Osteoblast (primary cell): ENCODE measurements around the gene NSMCE1. TPM values are rescaled to one million over a fixed set of nuclear protein-coding genes. Genes with fewer than 3 reads are reported as not detected.

ENCODE experiments used
- DNase-seq: peaks from one replicate; pipeline ENCODE4 v3.0.0; 2011; ENCODE audit warnings: low spot score, mixed read lengths; ENCODE audit not compliant: insufficient read length; ENCODE audit errors: missing footprints
- H2AFZ ChIP-seq: 2 replicates; pipeline ENCODE4 v1.6.0; 2011; ENCODE audit warnings: mild to moderate bottlenecking, low read length
- H3K27ac ChIP-seq: 2 replicates; pipeline ENCODE4 v1.5.1; 2011; ENCODE audit warnings: mild to moderate bottlenecking, low read depth, low read length, moderate library complexity
- H3K27me3 ChIP-seq: 2 replicates; pipeline ENCODE4 v1.6.0; 2012; ENCODE audit warnings: mild to moderate bottlenecking, control low read depth, inconsistent platforms, low read length, moderate library complexity; ENCODE audit not compliant: insufficient read depth
- H3K36me3 ChIP-seq: 2 replicates; pipeline ENCODE4 v1.5.1; 2011; ENCODE audit warnings: mild to moderate bottlenecking, low read length, control low read depth, moderate library complexity; ENCODE audit not compliant: insufficient read depth
- H3K4me1 ChIP-seq: 2 replicates; pipeline ENCODE4 v1.5.1; 2011; ENCODE audit warnings: mild to moderate bottlenecking, low read length, control low read depth, moderate library complexity; ENCODE audit not compliant: insufficient read depth
- H3K4me2 ChIP-seq: 2 replicates; pipeline ENCODE4 v1.6.0; 2011; ENCODE audit warnings: mild to moderate bottlenecking, low read length; ENCODE audit not compliant: insufficient read depth
- H3K4me3 ChIP-seq: fragments of 200-600 bp; sonication (generic); 3 replicates; pipeline ENCODE4 v1.5.1; 2012; ENCODE audit warnings: mild to moderate bottlenecking, low read length, inconsistent platforms; ENCODE audit not compliant: insufficient read depth
- H3K79me2 ChIP-seq: 2 replicates; pipeline ENCODE4 v1.6.0; 2012; ENCODE audit warnings: mild to moderate bottlenecking, low read length, control low read depth, inconsistent platforms; ENCODE audit not compliant: insufficient read depth
- H3K9me3 ChIP-seq: 2 replicates; pipeline ENCODE4 v1.5.1; 2011; ENCODE audit warnings: low read depth, low read length, control low read depth
- H4K20me1 ChIP-seq: 2 replicates; pipeline ENCODE4 v1.6.0; 2012; ENCODE audit warnings: mild to moderate bottlenecking, low read length, control low read depth; ENCODE audit not compliant: insufficient read depth
- CTCF ChIP-seq: IDR thresholded peaks from 2 replicates; pipeline ENCODE4 v1.5.1; 2011; ENCODE audit warnings: mild to moderate bottlenecking, low read depth, low read length, moderate library complexity; ENCODE audit errors: extremely low read depth
- total RNA-seq: library from RNA; depleted of rRNA; stranded (reverse); fragments of >200 nt; gene quantifications from 2 replicates; pipeline ENCODE4 v1.2.3, GENCODE V29; 2012

NSMCE1 gene
- total RNA-seq, 1 donor = 57.9 TPM

GRCh38 chr16:27242868-27243590 is 25.5 kb downstream of the NSMCE1 start:
- Histone ChIP-seq H3K27me3 (no peaks in the 10 kb centered on the region), H3K36me3 (no peaks in the 10 kb centered on the region), H3K4me1 (peaks cover 59% of the 10 kb centered on the region), H3K27ac (peak overlapping the region; percentile 98), H3K4me3 (peak overlapping the region; percentile 56), H3K4me2 (peak overlapping the region; percentile 74), H2AFZ (peak overlapping the region; percentile 20), H4K20me1 (no peaks in the 10 kb centered on the region), H3K79me2 (peaks cover 25% of the 10 kb centered on the region), H3K9me3 (no peaks in the 10 kb centered on the region)
- DNase-seq = peak; percentile 87
- TF ChIP-seq CTCF = no peak

- Histone ChIP-seq H3K4me1 (peaks cover 62% of the 10 kb centered on the region), H4K20me1 (no peaks in the 10 kb centered on the region), H3K27ac (peak overlapping the region; percentile 98), H3K79me2 (peaks cover 25% of the 10 kb centered on the region), H3K27me3 (no peaks in the 10 kb centered on the region), H3K36me3 (no peaks in the 10 kb centered on the region), H3K9me3 (no peaks in the 10 kb centered on the region), H3K4me3 (peak overlapping the region; percentile 56), H3K4me2 (peak overlapping the region; percentile 74), H2AFZ (no peak overlapping the region)
- TF ChIP-seq CTCF = no peak
- no peak for DNase-seq
Observed at GRCh38 chr16:27242398-27242797, 26.2 kb downstream of the NSMCE1 start.

GRCh38 chr16:27241658-27242057 is 26.9 kb downstream of the NSMCE1 start:
- Histone ChIP-seq H4K20me1 (no peaks in the 10 kb centered on the region), H3K4me2 (no peak overlapping the region), H2AFZ (no peak overlapping the region), H3K4me3 (no peak overlapping the region), H3K9me3 (no peaks in the 10 kb centered on the region), H3K4me1 (peaks cover 70% of the 10 kb centered on the region), H3K79me2 (peaks cover 24% of the 10 kb centered on the region), H3K27ac (peak overlapping the region; percentile 98), H3K36me3 (no peaks in the 10 kb centered on the region), H3K27me3 (no peaks in the 10 kb centered on the region)
- no peak for DNase-seq
- TF ChIP-seq CTCF = no peak

GRCh38 chr16:27240948-27241531 is 27.5 kb downstream of the NSMCE1 start:
- H4K20me1 ChIP-seq = no peaks in the 10 kb centered on the region
- H3K4me3 ChIP-seq = no peak overlapping the region
- H2AFZ ChIP-seq = no peak overlapping the region
- no peaks in the 10 kb centered on the region for H3K9me3 ChIP-seq
- H3K4me2 ChIP-seq = no peak overlapping the region
- H3K27me3 ChIP-seq = no peaks in the 10 kb centered on the region
- H3K27ac ChIP-seq = peak overlapping the region; percentile 98
- peaks cover 66% of the 10 kb centered on the region for H3K4me1 ChIP-seq
- peak; percentile 59 for DNase-seq
- H3K79me2 ChIP-seq = peaks cover 23% of the 10 kb centered on the region
- TF ChIP-seq CTCF = no peak
- no peaks in the 10 kb centered on the region for H3K36me3 ChIP-seq
